ENCODE measurements around the gene COL27A1. TPM values are rescaled to one million over a fixed set of nuclear protein-coding genes. Genes with fewer than 3 reads are reported as not detected.
"Not testable (repeated sequence)": the region's sequence is repeated elsewhere in the genome, so short reads cannot be mapped to it uniquely, and the experiment has no call there.

Gene COL27A1
- total RNA-seq, 1 donor from 2014 or later = 8.5 TPM

GRCh38 chr9:114124138-114124537 is 31.2 kb upstream of the COL27A1 start:
- no peak for DNase-seq (ENCODE audit: low read depth)
- TF ChIP-seq CTCF (conservative IDR thresholded peaks at IDR 0.05; ENCODE audit: low read depth, low read length) = no peak
- no peak overlapping the region for H3K4me3 ChIP-seq (ENCODE audit: low read depth, low read length)

- no peak for TF ChIP-seq CTCF (conservative IDR thresholded peaks at IDR 0.05; ENCODE audit: low read depth, low read length)
- DNase-seq (ENCODE audit: low read depth) = no peak
- H3K4me3 ChIP-seq (ENCODE audit: low read depth, low read length) = no peak overlapping the region
Observed at GRCh38 chr9:114124666-114125475, 30.5 kb upstream of the COL27A1 start.

GRCh38 chr9:114125476-114126013 is 29.8 kb upstream of the COL27A1 start:
- TF ChIP-seq CTCF (conservative IDR thresholded peaks at IDR 0.05; ENCODE audit: low read depth, low read length) = no peak
- no peak for DNase-seq (ENCODE audit: low read depth)
- H3K4me3 ChIP-seq (ENCODE audit: low read depth, low read length) = no peak overlapping the region

- no peak for TF ChIP-seq CTCF (conservative IDR thresholded peaks at IDR 0.05; ENCODE audit: low read depth, low read length)
- no peak for DNase-seq (ENCODE audit: low read depth)
- H3K4me3 ChIP-seq (ENCODE audit: low read depth, low read length) = no peak overlapping the region
Observed at GRCh38 chr9:114126247-114127060, 28.9 kb upstream of the COL27A1 start.

- H3K4me3 ChIP-seq (ENCODE audit: low read depth, low read length); DNase-seq (ENCODE audit: low read depth): not testable (repeated sequence)
Observed at GRCh38 chr9:114128759-114129158, 26.6 kb upstream of the COL27A1 start.

- TF ChIP-seq CTCF (conservative IDR thresholded peaks at IDR 0.05; ENCODE audit: low read depth, low read length) = no peak
- DNase-seq (ENCODE audit: low read depth) = no peak
Observed at GRCh38 chr9:114130141-114130540, 25.2 kb upstream of the COL27A1 start.

GRCh38 chr9:114130624-114131277 is 24.6 kb upstream of the COL27A1 start:
- TF ChIP-seq CTCF (conservative IDR thresholded peaks at IDR 0.05; ENCODE audit: low read depth, low read length) = no peak
- H3K4me3 ChIP-seq (ENCODE audit: low read depth, low read length) = no peak overlapping the region
- DNase-seq (ENCODE audit: low read depth) = no peak

More at GRCh38 chr9:114130141-114130540, 25.2 kb upstream of the COL27A1 start:
- H3K4me3 ChIP-seq (ENCODE audit: low read depth, low read length) = no peak overlapping the region

All from epithelial cell of proximal tubule (primary cell).